Kidney glomerular epithelial cell (primary cell): ENCODE data around the gene FAM50B.
"Not testable (repeated sequence)": the region's sequence is repeated elsewhere in the genome, so short reads cannot be mapped to it uniquely, and the experiment has no call there.

Experiments
- DNase-seq: peaks from one replicate; lab custom pipeline; 2025; lab: John Stamatoyannopoulos, UW

FAM50B gene

DNA sequence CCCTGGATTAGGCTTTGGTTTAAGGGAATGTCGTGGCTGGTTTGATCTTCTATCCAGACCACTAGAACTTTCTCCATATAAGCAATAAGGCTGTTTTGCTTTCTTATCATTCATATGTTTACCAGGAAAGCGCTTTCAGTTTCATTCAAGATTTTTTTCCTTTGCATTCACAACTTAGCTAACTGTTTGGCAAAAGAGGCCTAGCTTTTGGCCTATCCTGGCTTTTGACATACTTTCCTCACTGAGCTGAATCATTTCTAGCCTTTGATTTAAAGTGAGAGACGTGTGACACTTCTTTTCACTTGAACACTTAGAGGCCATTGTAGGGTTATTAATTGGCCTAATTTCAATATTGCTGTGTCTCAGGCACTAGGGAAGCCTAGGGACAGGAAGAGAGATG is 1.7 kb upstream of the FAM50B start:
- DNase-seq: no peak

DNA sequence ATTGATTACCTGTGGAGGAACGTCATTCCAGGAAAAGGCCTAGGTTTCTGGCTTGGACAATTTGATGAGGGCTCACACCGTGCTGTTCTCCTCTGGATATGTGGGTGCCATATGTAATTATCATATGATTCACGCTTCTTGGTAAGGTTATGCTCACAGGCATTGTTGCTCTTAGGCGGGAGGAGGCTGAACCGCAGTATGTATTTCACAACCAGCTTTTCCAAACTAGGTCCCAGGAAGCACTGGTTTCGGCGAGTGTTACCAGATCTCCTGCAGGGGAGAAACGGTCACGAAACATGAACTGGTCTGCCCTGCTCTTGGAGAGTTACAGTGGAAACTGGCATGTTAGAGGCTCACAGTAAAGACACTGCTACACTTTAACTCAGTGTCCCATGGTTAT is 793 bp upstream of the FAM50B start:
- DNase-seq: no peak

DNA sequence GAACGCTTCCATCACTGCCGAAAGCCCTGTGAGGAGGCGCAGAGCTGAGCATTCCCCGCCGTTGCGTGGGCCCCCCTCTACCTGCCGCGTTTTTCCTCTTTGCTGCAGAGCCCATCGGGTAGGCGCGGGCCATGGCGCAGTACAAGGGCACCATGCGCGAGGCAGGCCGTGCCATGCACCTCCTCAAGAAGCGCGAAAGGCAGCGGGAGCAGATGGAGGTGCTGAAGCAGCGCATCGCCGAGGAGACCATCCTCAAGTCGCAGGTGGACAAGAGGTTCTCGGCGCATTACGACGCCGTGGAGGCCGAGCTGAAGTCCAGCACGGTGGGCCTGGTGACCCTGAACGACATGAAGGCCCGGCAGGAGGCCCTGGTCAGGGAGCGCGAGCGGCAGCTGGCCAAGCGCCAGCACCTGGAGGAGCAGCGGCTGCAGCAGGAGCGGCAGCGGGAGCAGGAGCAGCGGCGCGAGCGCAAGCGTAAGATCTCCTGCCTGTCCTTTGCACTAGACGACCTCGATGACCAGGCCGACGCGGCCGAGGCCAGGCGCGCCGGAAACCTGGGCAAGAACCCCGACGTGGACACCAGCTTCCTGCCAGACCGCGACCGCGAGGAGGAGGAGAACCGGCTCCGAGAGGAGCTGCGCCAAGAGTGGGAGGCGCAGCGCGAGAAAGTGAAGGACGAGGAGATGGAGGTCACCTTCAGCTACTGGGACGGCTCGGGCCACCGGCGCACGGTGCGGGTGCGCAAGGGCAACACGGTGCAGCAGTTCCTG is 693 bp downstream of the FAM50B start:
- DNase-seq: no peak

DNA sequence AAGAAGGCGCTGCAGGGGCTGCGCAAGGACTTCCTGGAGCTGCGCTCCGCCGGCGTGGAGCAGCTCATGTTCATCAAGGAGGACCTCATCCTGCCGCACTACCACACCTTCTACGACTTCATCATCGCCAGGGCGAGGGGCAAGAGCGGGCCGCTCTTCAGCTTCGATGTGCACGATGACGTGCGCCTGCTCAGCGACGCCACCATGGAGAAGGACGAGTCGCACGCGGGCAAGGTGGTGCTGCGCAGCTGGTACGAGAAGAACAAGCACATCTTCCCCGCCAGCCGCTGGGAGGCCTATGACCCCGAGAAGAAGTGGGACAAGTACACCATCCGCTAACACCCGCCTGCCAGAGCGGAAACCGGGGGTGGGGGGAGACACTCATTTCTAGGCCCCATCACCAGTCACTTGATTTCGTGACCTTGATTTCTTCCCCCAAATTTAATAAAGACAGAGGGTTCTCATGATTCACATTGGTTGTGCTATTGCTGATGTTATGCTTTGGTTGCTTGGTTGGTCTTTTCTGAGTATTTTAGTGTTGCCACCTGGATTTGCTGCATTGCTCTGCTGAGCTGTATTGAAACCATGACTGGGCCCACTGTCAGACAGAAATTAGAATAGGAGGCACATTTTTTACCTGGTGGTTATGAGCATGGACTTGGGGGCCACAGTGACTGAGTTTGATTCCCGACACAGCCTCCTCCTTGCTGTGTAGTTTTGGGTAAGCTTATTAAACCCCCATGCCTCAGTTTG is 1.5 kb downstream of the FAM50B start:
- no peak for DNase-seq

DNA sequence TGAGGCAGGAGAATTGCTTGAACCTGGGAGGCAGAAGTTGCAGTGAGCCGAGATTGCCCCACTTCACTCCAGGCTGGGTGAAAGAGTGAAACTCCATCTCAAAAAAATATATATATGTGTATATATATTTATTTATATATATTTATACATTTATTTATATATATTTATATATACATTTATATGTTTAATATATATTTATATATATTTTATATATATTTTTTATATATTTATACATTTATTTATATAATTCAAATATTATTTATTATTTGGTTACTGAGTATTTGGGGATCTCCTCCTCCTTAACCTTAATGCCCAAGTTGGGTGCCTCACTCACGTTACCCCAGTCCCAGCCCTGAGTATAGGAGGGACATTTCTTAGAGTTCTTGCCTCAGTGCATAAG is 2.7 kb downstream of the FAM50B start:
- DNase-seq: no peak

DNA sequence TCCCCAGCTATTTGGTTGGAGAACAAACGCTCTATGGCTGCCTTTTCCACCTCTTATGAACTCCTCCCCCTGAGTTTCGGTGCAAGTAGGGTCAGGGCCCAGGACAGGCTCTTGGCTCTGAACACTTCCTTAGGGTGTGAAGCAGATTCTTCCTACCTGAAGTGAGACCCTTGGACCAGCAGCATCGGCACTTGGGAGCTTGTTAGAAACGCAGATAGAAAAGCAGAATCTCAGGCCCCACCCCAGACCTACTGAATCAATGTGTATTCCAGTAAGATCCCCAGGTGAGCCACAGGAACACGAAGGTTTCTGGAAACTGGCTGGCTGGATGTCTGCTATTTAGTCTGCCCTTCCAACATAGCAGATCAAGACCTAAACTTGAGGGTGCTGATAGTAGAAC is 3.2 kb downstream of the FAM50B start:
- no peak for DNase-seq

DNA sequence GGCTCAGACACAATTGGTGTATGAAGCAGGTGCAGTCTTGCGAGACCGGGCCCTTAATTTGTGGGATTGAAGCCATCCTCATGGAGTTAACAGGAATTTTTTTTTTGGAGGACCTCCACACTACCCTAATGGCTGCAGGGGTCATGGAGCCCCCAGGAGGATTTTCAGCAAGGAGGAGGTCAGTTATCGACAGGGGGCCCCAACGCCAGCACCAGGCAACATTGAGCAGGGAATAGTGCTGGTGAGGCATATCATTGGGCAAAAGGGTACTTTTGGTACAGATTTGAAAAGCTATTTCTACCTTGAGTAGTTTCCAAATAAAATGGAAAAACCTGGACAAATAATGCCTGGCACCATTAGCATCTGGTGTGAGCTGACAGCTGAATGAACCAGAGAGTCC is 6.7 kb downstream of the FAM50B start:
- DNase-seq: no peak

DNA sequence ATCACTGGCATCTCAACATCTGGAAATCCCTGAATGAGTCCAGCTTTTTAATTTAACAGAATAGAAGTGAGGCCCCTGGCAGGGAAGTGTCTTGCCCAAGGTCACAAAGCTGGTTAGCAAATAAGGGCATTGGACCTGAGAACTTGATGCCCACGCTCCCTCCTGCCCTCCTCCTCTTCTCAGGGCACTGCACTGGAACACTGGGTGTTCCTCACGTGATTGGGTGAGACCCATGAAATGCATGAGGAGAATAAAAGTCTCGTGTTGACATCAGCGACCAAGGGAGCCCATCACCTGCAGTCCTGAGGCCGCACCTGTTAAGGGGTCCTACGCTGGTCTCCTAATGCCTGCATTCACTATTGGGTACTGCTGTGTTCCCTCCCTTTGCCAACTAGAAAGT is 7.4 kb downstream of the FAM50B start:
- no peak for DNase-seq

DNA sequence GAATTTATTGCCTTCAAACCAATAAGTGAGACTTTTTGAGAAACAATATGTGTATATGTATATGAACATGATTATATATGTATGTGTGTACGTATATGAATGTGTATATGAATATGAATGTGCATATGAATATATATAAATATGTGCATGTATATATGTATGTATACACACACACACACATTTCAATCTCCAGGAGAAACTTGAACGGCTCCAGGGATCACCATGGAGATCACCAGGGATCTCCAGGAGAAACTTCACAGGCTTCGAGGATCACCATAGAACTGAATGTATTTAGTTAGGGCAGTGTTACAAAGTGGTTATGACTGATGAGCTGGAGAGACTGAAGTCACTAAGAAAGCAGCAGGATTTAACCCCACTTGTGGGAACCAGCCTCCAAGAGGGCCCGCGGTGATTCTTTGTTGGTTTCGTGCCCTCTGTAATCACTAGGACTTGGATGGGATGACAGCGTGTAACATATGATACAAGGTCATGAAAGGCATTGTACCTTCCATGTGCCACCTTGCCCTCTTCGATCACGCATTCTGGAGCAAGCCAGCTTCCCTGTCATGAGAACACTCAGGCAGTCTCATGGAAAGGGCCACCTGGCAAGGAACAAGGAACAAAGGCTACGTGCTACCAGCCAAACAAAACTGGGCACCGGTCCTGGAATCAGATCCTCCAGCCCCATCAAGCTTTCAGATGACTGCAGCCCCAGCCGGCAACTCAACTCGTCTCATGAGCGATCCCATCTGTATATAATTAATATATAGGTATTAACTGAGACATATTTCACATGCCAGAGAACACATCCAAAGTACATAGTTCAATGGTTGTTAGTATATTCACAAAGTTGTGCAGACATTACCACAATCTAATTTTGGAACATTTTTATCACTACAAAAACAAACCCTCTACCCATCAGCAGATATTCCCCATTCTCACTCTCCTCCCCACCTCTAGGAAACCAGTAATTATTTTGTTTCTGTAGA is 8.6 kb downstream of the FAM50B start:
- no peak for DNase-seq

DNA sequence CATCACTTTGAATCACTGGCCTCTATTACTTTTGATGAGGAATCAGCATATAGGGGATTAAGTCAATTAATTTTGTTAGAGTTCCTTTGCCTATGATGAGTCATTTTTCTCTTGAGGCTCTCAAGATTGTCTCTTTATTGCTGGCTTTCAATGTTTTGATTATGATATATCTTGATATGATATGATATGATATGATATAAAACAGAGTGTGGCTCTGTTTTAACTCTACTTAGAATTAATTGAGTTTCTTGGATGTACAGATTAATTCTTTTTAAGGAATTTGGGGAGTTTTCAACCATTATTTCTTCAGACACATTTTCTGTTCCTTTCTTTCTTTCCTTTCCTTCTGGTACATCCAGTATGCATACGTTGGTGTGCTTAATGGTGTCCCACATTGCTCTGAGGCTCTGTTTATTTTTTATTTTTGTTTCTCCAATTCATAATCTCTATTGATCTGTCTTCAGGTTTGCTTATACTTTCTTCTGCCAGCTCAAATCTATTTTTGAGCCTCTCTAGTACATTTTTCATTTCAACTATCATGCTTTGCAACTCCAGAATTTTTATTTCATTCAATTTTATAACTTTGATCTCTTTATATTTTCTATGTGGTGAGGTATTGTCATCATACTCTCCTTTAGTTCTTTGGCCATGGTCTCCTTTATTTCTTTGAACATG is 10.8 kb downstream of the FAM50B start:
- no peak for DNase-seq

DNA sequence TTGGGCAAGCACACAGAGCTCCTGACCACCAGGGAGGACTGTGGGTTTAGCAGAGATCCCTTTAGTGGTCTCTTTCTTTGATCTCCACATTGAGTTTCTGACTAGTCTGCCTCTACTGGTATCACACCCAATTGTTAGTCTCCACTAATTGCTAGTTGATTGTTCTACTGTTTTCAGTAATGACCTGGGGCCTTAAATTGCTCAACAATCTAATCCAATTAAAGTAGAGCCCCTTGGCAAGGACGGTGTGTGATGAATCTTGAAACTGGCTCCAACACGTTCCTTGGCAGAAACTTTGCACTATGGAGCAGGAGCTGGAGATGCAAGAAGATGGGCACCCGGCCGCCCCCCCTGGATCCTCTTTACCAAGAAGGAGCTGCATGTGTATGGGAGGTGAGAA is 12.3 kb downstream of the FAM50B start:
- DNase-seq: no peak

DNA sequence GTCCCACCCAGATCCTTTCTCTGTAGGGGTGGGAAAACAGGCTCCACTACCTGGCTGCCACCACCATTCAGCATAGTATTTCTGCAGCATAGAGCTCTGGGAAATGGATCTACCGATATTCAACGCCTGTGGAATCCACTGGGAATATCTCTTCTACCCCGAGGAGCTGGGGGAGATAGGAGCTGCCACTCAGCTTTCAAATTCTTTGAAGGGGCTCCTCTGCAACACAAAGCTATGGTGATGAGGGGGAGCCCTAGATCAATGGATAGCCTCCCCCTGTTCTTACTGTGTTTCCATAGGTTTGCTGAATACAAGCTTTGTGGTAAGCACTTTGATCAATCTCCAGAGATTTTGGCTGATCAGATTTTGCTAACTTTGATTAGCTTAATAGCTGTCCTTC is 12.9 kb downstream of the FAM50B start:
- DNase-seq: no peak

DNA sequence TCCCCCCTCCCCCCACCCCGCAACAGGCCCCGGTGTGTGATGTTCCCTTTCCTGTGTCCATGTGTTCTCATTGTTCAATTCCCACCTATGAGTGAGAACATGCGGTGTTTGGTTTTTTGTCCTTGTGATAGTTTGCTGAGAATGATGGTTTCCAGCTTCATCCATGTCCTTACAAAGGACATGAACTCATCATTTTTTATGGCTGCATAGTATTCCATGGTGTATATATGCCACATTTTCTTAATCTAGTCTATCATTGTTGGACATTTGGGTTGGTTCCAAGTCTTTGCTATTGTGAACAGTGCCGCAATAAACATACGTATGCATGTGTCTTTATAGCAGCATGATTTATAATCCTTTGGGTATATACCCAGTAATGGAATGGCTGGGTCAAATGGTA is 14.1 kb downstream of the FAM50B start:
- not testable (repeated sequence) for DNase-seq

DNA sequence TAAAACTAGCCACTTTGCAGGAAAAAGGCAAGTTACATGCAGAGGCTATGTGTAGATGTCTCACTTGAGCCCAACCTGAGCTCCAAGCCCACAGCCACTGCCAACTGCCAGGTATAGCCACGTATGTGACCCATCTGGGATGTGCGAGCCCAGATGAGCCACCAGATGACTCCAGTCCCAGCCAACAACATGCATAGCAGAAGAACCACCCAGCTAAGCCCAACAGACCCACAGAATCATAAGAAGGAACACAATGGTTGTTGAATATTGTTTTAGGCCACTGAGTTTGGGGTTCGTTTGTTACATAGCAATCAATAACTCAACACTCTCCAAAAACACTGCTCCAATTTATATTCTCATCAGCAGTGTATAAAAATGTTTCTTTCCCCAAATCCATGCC is 16.3 kb downstream of the FAM50B start:
- no peak for DNase-seq

DNA sequence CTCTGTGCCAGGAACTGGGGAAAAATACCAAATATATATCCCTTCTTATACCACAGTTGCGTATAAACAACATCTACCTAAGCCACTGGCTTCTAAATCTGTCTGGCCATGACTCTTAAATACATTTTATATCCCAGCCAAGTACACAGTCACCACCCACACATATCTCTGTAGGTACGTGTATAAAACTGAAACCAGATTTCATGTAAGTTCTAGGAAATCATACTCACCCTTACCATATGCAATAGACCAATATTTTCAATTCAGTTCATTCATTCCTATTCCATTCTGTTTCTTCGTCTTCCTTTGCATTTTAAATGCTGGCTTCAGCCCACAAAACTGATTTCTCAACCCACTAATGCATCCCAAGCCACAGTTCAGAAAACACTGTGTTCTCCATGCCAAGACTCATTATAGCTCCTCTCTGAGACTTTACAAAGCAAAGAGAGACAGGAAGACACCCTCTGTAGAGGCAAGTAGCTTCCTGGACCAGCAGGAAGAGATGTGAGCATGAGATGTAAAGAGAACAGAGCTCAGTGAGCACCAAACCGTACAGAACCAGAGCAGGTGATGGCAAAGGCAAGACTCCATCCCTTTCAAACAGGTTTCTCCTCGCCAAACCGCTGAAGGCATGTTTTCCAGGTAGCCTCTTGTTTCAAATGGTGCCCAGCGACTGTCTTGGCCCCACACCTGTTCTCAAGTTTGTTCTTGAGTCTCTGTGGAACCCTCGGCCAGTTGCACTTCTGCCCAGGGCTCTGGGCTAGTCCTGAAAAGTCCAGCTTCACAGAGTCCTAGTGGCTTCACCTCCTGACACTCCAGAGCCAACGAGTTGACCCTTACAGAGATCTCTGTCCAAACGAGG is 18.7 kb downstream of the FAM50B start:
- no peak for DNase-seq

DNA sequence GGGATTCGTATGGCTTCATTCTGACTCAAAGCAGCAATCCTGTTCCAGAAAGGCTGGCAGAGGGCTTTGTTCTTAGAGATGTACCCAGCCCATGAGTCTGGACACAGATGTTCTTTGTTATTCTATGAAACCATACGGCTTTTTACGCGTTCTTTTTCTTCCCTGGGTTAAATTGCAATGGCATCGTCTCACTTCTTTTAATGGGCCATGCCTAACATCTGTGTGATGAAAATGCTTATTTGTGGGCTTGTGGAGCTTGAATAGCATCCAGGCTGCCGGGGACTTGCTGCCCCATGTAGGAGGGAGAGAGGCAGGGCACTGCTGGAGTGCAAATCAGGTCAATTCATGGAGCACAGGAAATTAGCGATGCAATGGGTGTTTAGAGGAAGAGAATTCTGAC is 19.4 kb downstream of the FAM50B start:
- no peak for DNase-seq

DNA sequence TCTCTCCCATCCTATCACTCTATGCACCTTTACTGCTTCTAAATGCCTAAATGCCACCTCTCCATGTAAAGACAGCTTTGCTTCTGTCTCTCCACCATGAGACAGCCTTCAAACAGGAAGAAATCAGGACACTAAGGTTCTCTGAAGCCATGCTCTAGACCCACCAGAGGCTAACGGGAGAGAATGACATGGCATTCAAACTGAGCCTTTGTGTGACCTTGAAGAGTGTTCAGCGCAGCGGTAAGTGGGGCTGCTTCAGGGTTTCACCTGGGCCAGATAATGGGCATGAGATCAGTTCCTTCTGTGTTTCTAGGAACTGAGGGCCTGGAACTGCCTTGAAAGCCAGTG is 20.1 kb downstream of the FAM50B start:
- no peak for DNase-seq

DNA sequence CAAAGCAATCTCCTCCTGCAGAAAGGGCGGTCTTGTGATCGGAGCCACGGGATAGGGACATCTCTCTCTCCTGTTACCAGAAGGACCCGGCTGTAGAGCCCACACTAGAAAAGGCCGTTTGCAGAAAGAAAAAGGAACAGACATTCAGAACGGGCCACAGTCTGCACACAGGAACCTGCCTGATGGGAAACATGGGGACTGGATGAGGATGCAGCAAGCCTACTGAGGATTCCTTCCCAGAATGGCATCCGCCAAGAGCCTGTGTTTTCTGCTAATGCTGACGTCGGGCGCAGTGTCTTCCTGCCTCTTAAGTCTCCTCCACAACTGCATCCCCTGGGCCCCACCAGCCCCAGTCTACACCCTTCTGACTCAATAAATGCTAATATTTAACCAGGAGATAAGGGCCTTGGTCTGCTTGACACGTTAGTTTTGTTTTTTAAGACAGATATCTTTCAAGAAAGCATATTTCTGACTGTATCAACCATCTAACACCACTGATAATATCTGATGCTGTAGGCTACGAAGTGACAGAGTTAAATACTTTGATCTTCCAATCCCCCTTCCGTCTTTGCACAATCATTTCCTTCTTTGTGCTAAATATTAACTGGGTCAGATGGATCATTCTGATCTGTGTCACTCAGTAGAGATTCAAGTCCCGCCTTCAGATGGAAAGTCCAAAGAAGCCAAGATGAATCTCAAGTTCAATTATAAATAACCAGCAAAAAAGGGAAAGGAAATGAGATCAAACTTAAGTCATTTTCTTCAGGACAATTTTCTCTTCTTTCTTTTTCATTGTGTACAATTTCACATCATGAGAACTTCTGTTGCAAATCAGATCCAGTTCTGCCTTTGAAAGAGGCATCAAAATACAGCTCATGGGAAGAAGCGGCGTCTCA is 20.7 kb downstream of the FAM50B start:
- peak; percentile 29 for DNase-seq

DNA sequence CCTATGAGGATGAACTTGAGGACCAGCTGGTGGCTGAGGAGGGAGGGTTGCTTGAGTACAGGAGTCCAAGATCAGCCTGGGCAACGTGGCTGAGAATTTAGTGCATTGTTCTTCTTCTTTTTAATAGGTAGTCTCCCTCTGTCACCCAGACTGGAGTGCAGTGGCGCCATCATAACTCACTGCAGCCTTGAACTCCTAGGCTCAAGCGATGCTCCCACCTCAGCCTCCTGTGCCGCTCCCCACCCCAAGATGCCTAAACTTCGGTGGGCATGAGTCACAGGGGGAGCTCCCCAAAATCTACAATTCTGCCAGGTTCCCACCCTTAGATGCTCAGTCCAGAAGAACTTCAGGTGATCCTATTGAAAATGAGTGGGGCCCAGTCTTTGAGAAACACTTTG is 21.4 kb downstream of the FAM50B start:
- DNase-seq: no peak

DNA sequence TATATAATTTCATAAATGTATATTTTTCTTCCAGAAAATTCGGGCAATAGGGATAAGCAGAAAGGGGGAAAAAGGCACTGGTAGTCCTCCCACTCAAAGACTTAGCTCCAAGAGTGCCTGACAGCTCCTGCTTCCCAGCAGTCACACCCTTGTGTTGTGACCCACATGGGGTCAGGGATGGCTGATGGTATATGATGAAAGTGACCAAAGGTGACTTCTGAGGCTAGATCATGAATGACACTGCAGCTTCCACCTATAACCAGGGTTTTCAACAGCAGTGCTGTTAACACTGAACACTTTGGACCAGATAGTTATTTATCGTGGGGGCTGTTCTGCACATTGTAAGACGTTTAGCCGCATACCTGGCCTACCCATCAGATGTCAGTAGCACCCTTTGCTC is 22.3 kb downstream of the FAM50B start:
- DNase-seq: no peak
